Renal pelvis (tissue), 4 donors: ENCODE results near the gene BBS2. TPM values are rescaled to one million over a fixed set of nuclear protein-coding genes. Genes with fewer than 3 reads are reported as not detected.

Experiments used
- DNase-seq: peaks from one replicate; pipeline ENCODE4 v3.0.0-alpha.2; 2013
- polyA plus RNA-seq, 3 donors: library from polyadenylated mRNA; unstranded; fragments of 120-200 nt; gene quantifications; one replicate each; pipeline ENCODE4 v1.2.1, GENCODE V29; 2013; ENCODE audit not compliant: insufficient read length in 3 of 3

BBS2 gene
- polyA plus RNA-seq, 3 donors = 67.3 to 114 (median 97.6) TPM

GRCh38 chr16:56438038-56438437, 81.8 kb downstream of the BBS2 start:
- no peak for DNase-seq

- DNase-seq = no peak
These were observed 83.6 kb downstream of the BBS2 start for GRCh38 chr16:56436258-56436657.

Other genes starting within 250 kb of the BBS2 start
- gene AMFR, start 94.5 kb downstream of the BBS2 start, polyA plus RNA-seq = 100 to 1,000 TPM; 121 to 138 (median 136) TPM
- 100 to 1,000 TPM; 117 to 129 (median 123) TPM for gene NUDT21, start 68.7 kb downstream of the BBS2 start, polyA plus RNA-seq
- 10 to 100 TPM; 34.7 to 42.1 (median 39.8) TPM for gene OGFOD1, start 68.5 kb downstream of the BBS2 start, polyA plus RNA-seq
- gene MT4, start 45.0 kb upstream of the BBS2 start, polyA plus RNA-seq = not detected
- gene MT3, start 69.5 kb upstream of the BBS2 start, polyA plus RNA-seq = 1 to 10 TPM in 2 of 3 donors, not detected in 1; 1.9 to 2.5 TPM
- gene MT2A, start 88.6 kb upstream of the BBS2 start, polyA plus RNA-seq = 10 to 100 TPM; 26.6 to 27.3 (median 26.9) TPM
- gene MT1E, start 105.8 kb upstream of the BBS2 start, polyA plus RNA-seq = 10 to 100 TPM; 18.0 to 44.4 (median 23.6) TPM
- under 1 TPM in 1 of 3 donors, not detected in 2; 0.26 TPM for gene MT1M, start 112.6 kb upstream of the BBS2 start, polyA plus RNA-seq
- gene MT1A, start 118.6 kb upstream of the BBS2 start, polyA plus RNA-seq = not detected
- gene MT1B, start 131.9 kb upstream of the BBS2 start, polyA plus RNA-seq = not detected
- 10 to 100 TPM; 53.1 to 66.4 (median 65.7) TPM for gene MT1F, start 137.9 kb upstream of the BBS2 start, polyA plus RNA-seq
- gene MT1G, start 148.0 kb upstream of the BBS2 start, polyA plus RNA-seq = 10 to 100 TPM; 30.1 to 89.3 (median 51.8) TPM
- gene MT1H, start 149.8 kb upstream of the BBS2 start, polyA plus RNA-seq = 10 to 100 TPM in 2 of 3 donors, 1 to 10 TPM in 1; 5.8 to 27.8 (median 18.4) TPM
- 10 to 100 TPM; 23.6 to 30.3 (median 28.1) TPM for gene MT1X, start 162.4 kb upstream of the BBS2 start, polyA plus RNA-seq
- gene NUP93, start 210.1 kb upstream of the BBS2 start, polyA plus RNA-seq = 10 to 100 TPM; 84.3 to 96.6 (median 89.1) TPM